ENCODE results near the gene PDE9A. TPM values are rescaled to one million over a fixed set of nuclear protein-coding genes. Genes with fewer than 3 reads are reported as not detected.

The PDE9A gene
- total and polyA plus RNA-seq, 2 donors (not counting 3 experiments of a cell fraction or from before 2014, with no cell fraction given) = 0.28 to 2.2 TPM

- dilution Hi-C loops (cut with MboI; ENCODE audit: extremely low pct_ligation_motif_present, low sequenced_read_pairs) (no loop called here), intact Hi-C loops (cut with micrococcal nuclease) (no loop called here)
- Histone ChIP-seq H3K4me2 (ENCODE audit: insufficient read depth, low read length) (no peak overlapping the region), H2AFZ (ENCODE audit: low read depth, low read length) (no peak overlapping the region), H3K79me2 (ENCODE audit: control insufficient read depth, insufficient read depth, low read length) (no peaks in the 10 kb centered on the region), H3K27ac (ENCODE audit: insufficient read depth, low read depth, low read length) (no peak overlapping the region), H3K9me1 (replicated peaks; ENCODE audit: control insufficient read depth, extremely low read depth, insufficient read depth, low read length) (no peaks in the 10 kb centered on the region), H3K4me3 (replicated peaks in 1 of 3; ENCODE audit: insufficient read depth in 1 of 3, low read depth in 1 of 3, low read length in 3 of 3) (no peak overlapping the region), H3K9ac (replicated peaks; ENCODE audit: extremely low read depth, insufficient read depth, low read length) (no peak overlapping the region), H3K9me3 (replicated peaks; ENCODE audit: control insufficient read depth, insufficient read depth, low read length) (no peaks in the 10 kb centered on the region), H3K27me3 (ENCODE audit: control insufficient read depth in 2 of 2, insufficient read depth in 2 of 2, low read length in 2 of 2) (peaks cover 10% of the 10 kb centered on the region in 2 experiments), H4K20me1 (replicated peaks; ENCODE audit: control insufficient read depth, extremely low read depth, insufficient read depth, low read length) (no peaks in the 10 kb centered on the region), H3K4me1 (ENCODE audit: control insufficient read depth, extremely low read depth, insufficient read depth, low read length) (peaks cover 18% of the 10 kb centered on the region), H3K36me3 (ENCODE audit: control insufficient read depth in 2 of 2, extremely low read depth in 1 of 2, insufficient read depth in 2 of 2, low read length in 2 of 2) (no peaks in the 10 kb centered on the region)
- BruUV-seq (replicated peaks) = no TSS peak
- DNase-seq (ENCODE audit: low read depth, low spot score) (no peak), FAIRE-seq (no peak)
- TF ChIP-seq JUN (IDR thresholded peaks at IDR 0.05; ENCODE audit: borderline replicate concordance, insufficient read depth, insufficient read length, low read depth) (no peak), FOS (IDR thresholded peaks at IDR 0.05; ENCODE audit: borderline replicate concordance, insufficient read depth, low read length) (no peak), MYC (IDR thresholded peaks at IDR 0.05; ENCODE audit: low read depth, low read length) (no peak), EZH2 (IDR thresholded peaks at IDR 0.05; ENCODE audit: borderline replicate concordance, low read depth, low read length, severe bottlenecking) (no peak), MAX (IDR thresholded peaks at IDR 0.05; ENCODE audit: insufficient read depth, insufficient read length) (no peak), GATA2 (IDR thresholded peaks at IDR 0.05; ENCODE audit: insufficient read depth, insufficient read length, low read depth, low read length) (no peak), CTCF (IDR thresholded peaks at IDR 0.05; ENCODE audit: extremely low read depth in 1 of 2, insufficient read depth in 1 of 2, low read depth in 1 of 2, low read length in 2 of 2) (no peak), POLR2A (IDR thresholded peaks at IDR 0.05; ENCODE audit: low read depth, low read length) (no peak), POLR2AphosphoS5 (IDR thresholded peaks at IDR 0.05; ENCODE audit: insufficient read depth, low read depth, low read length) (no peak)
- ChIA-PET CTCF (no interaction called here), POLR2A (no interaction called here)
These were observed 131.6 kb downstream of the PDE9A start for GRCh38 chr21:42784896-42785451.
